Astrocyte (in vitro differentiated cells and primary cell): ENCODE results near the gene ASTN1. TPM values are rescaled to one million over a fixed set of nuclear protein-coding genes. Genes with fewer than 3 reads are reported as not detected.

Source experiments
- DNase-seq: peaks from one replicate; pipeline ENCODE4 v3.0.0-alpha.2; 2010; ENCODE audit warnings: low read depth
- FAIRE-seq: peaks from 2 replicates; lab custom pipeline; 2011; peaks lifted over from hg19 to GRCh38; lab: Jason Lieb, UNC
- H2AFZ ChIP-seq: 2 replicates; pipeline ENCODE4 v1.6.0; 2012; ENCODE audit warnings: low read depth, low read length, inconsistent platforms
- H3K27ac ChIP-seq: 2 replicates; pipeline ENCODE4 v1.5.1; 2011; ENCODE audit warnings: low read depth, low read length, inconsistent platforms
- H3K27me3 ChIP-seq: 2 replicates; pipeline ENCODE4 v1.6.0; 2011; ENCODE audit warnings: low read length, inconsistent platforms; ENCODE audit not compliant: insufficient read depth
- H3K36me3 ChIP-seq: 2 replicates; pipeline ENCODE4 v1.5.1; 2011; ENCODE audit warnings: low read length, inconsistent platforms; ENCODE audit not compliant: insufficient read depth
- H3K4me1 ChIP-seq: 2 replicates; pipeline ENCODE4 v1.5.1; 2011; ENCODE audit warnings: low read length, inconsistent platforms; ENCODE audit not compliant: insufficient read depth
- H3K4me2 ChIP-seq: 2 replicates; pipeline ENCODE4 v1.6.0; 2012; ENCODE audit warnings: low read length, inconsistent platforms
- H3K4me3 ChIP-seq: 2 replicates; pipeline ENCODE4 v1.5.1; 2011; ENCODE audit warnings: low read depth, mild to moderate bottlenecking, low read length, inconsistent platforms; ENCODE audit not compliant: insufficient read depth
- H3K79me2 ChIP-seq: 2 replicates; pipeline ENCODE4 v1.6.0; 2012; ENCODE audit warnings: mild to moderate bottlenecking, low read length, inconsistent platforms; ENCODE audit not compliant: insufficient read depth
- H3K9ac ChIP-seq: 2 replicates; pipeline ENCODE4 v1.6.0; 2012; ENCODE audit warnings: mild to moderate bottlenecking, low read length, inconsistent platforms
- H3K9me3 ChIP-seq: 2 replicates; pipeline ENCODE4 v1.5.1; 2012; ENCODE audit warnings: low read depth, mild to moderate bottlenecking, low read length, inconsistent platforms; ENCODE audit not compliant: insufficient read depth
- H4K20me1 ChIP-seq: 2 replicates; pipeline ENCODE4 v1.6.0; 2012; ENCODE audit warnings: low read length, inconsistent platforms; ENCODE audit not compliant: insufficient read depth
- H3K27ac Mint-ChIP-seq: one replicate; pipeline ENCODE4 v1.8.0; 2021; ENCODE audit warnings: mild to moderate bottlenecking, mixed read lengths; ENCODE audit not compliant: unreplicated experiment
- H3K27me3 Mint-ChIP-seq: one replicate; pipeline ENCODE4 v1.8.0; 2021; ENCODE audit warnings: low read depth, mixed read lengths; ENCODE audit not compliant: unreplicated experiment
- H3K36me3 Mint-ChIP-seq: one replicate; pipeline ENCODE4 v1.8.0; 2021; ENCODE audit warnings: low read depth, mixed read lengths; ENCODE audit not compliant: unreplicated experiment
- H3K4me1 Mint-ChIP-seq: one replicate; pipeline ENCODE4 v1.8.0; 2021; ENCODE audit warnings: low read depth, mixed read lengths; ENCODE audit not compliant: unreplicated experiment
- H3K4me3 Mint-ChIP-seq: one replicate; pipeline ENCODE4 v1.8.0; 2021; ENCODE audit warnings: mild to moderate bottlenecking, moderate library complexity, mixed read lengths; ENCODE audit not compliant: unreplicated experiment
- H3K9me3 Mint-ChIP-seq: one replicate; pipeline ENCODE4 v1.8.0; 2021; ENCODE audit warnings: mild to moderate bottlenecking, mixed read lengths; ENCODE audit not compliant: unreplicated experiment
- EZH2 ChIP-seq: IDR thresholded peaks from 2 replicates; pipeline ENCODE4 v1.6.1; 2012; ENCODE audit warnings: mild to moderate bottlenecking, low read length, inconsistent platforms; ENCODE audit not compliant: insufficient read depth
- total RNA-seq: library from RNA; stranded (reverse); gene quantifications from 2 replicates; pipeline ENCODE4 v1.2.1, GENCODE V29; 2021
- TF ChIP-seq, protein P1 (sequence below): IDR thresholded peaks from 2 replicates; pipeline ENCODE4 v1.5.1; 2011; ENCODE audit warnings: low read depth, mild to moderate bottlenecking, inconsistent platforms, low read length, moderate library complexity; ENCODE audit not compliant: insufficient read depth

The ASTN1 gene
- total RNA-seq, 1 donor from 2014 or later: 0.50 TPM

DNA sequence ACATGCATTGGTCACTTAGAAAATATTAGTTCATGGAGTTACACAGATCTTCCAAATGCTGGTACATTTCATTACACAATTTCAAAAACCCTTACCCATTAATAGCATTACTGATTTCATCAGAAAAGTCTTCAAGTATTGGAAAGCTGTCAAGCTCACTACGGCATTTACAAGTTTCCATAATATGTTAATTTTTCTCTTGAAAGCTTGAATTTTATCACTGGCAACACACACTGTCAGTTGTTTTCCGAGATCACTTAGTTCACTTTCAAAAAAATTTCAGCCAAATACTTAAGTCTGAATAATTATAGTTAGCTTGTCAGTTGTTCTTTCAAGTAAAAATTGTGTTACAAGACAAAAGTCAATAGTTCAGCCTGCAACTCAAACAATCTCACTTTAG is 18.0 kb downstream of the ASTN1 start:
- H3K36me3 Mint-ChIP-seq: no peaks in the 10 kb centered on the region
- H3K4me2 ChIP-seq: no peak overlapping the region
- no peaks in the 10 kb centered on the region for H3K9me3 Mint-ChIP-seq
- H3K27ac Mint-ChIP-seq: no peak overlapping the region
- TF ChIP-seq, protein P1, sequence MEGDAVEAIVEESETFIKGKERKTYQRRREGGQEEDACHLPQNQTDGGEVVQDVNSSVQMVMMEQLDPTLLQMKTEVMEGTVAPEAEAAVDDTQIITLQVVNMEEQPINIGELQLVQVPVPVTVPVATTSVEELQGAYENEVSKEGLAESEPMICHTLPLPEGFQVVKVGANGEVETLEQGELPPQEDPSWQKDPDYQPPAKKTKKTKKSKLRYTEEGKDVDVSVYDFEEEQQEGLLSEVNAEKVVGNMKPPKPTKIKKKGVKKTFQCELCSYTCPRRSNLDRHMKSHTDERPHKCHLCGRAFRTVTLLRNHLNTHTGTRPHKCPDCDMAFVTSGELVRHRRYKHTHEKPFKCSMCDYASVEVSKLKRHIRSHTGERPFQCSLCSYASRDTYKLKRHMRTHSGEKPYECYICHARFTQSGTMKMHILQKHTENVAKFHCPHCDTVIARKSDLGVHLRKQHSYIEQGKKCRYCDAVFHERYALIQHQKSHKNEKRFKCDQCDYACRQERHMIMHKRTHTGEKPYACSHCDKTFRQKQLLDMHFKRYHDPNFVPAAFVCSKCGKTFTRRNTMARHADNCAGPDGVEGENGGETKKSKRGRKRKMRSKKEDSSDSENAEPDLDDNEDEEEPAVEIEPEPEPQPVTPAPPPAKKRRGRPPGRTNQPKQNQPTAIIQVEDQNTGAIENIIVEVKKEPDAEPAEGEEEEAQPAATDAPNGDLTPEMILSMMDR: no peak
- TF ChIP-seq EZH2: no peak
- no peak overlapping the region for H3K27ac ChIP-seq
- no peaks in the 10 kb centered on the region for H3K27me3 ChIP-seq
- no peak overlapping the region for H3K4me3 ChIP-seq
- no peaks in the 10 kb centered on the region for H3K27me3 Mint-ChIP-seq
- no peaks in the 10 kb centered on the region for H3K36me3 ChIP-seq
- no peaks in the 10 kb centered on the region for H4K20me1 ChIP-seq
- peaks cover 3% of the 10 kb centered on the region for H3K4me1 Mint-ChIP-seq
- no peak overlapping the region for H2AFZ ChIP-seq
- H3K9me3 ChIP-seq: no peaks in the 10 kb centered on the region
- no peak overlapping the region for H3K9ac ChIP-seq
- no peaks in the 10 kb centered on the region for H3K79me2 ChIP-seq
- no peaks in the 10 kb centered on the region for H3K4me1 ChIP-seq
- FAIRE-seq: no peak
- no peak for DNase-seq
- no peak overlapping the region for H3K4me3 Mint-ChIP-seq

DNA sequence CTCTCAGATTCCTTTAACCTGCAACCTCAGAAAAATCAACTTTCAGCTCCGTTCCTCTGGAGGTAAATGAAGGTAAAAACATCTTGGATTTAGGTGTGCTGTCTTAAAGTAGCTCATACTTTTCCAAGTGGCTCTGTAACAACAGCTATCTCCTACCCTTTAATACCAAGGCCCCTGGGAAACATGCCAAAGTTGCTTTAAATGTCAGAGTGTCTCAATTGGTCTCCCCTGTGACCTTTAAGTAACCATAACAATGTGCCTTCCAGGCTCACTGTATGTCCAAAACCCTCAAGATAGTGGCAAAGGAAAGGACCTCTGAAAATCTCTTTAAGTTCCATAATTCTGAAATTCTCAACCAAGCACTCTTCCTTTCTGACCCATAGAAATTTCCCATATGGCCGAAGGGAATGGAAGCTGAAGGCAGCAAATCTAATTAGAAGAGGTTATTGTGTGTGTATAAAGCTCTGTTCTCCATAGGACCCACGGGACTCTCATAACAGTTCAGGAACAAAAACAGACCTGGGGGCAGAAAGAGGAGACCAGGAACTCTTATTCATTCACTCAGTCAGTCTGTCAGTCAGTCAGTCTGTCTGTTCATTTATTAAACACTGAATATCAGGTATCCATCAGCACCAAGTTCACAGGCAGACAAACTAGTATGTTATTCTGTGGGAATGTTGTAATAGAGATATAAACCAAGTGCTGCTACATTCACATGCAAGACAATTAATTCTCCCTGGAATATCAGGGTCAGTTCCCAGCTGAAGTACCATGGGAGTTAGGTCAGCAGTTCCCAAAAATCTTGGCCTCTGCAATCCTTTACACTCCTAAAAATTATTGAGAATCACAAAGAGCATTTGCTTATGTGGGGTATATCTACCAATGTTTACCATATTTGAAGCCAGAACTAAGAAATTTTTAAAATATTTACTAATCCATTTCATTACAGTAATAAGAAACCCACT is 19.1 kb downstream of the ASTN1 start:
- H3K4me3 ChIP-seq: no peak overlapping the region
- no peaks in the 10 kb centered on the region for H3K4me1 ChIP-seq
- H3K4me2 ChIP-seq: no peak overlapping the region
- H3K27ac ChIP-seq: no peak overlapping the region
- DNase-seq (no peak), FAIRE-seq (no peak)
- Mint-ChIP-seq H3K27ac (no peak overlapping the region), H3K4me3 (no peak overlapping the region), H3K4me1 (peaks cover 3% of the 10 kb centered on the region), H3K9me3 (no peaks in the 10 kb centered on the region), H3K27me3 (no peaks in the 10 kb centered on the region), H3K36me3 (no peaks in the 10 kb centered on the region)
- H3K9ac ChIP-seq: no peak overlapping the region
- no peaks in the 10 kb centered on the region for H3K27me3 ChIP-seq
- no peaks in the 10 kb centered on the region for H4K20me1 ChIP-seq
- no peak overlapping the region for H2AFZ ChIP-seq
- H3K36me3 ChIP-seq: no peaks in the 10 kb centered on the region
- no peaks in the 10 kb centered on the region for H3K9me3 ChIP-seq
- TF ChIP-seq, protein P1: no peak
- TF ChIP-seq EZH2: no peak
- H3K79me2 ChIP-seq: no peaks in the 10 kb centered on the region

DNA sequence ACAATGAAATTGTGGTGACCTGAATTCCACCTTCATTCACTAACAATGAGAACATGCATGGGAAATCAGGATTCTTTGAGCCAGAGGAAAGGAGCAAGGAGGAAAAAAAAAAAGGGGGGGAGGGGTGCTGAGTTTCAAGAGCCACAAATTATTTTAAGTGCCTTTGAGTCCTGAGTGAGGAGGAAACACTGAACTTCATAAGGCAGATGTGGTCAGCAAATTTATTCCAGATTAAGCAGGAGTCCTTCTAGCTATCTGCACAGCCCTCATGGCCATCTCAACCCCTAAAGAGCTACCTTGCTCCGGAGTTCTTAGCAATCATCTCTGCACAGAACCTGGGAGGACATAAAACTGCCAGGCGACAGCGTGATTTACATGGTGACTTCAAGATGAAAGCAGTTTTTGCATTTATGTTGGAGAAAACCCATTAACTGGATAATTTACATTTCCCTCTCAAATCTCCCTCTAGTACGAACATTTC is 21.7 kb downstream of the ASTN1 start:
- no peak overlapping the region for H3K4me2 ChIP-seq
- Mint-ChIP-seq H3K27ac (no peak overlapping the region), H3K4me1 (peaks cover 3% of the 10 kb centered on the region), H3K27me3 (no peaks in the 10 kb centered on the region), H3K4me3 (no peak overlapping the region), H3K36me3 (no peaks in the 10 kb centered on the region), H3K9me3 (no peaks in the 10 kb centered on the region)
- no peaks in the 10 kb centered on the region for H3K79me2 ChIP-seq
- FAIRE-seq (no peak), DNase-seq (no peak)
- H3K4me3 ChIP-seq: no peak overlapping the region
- no peak overlapping the region for H3K9ac ChIP-seq
- no peaks in the 10 kb centered on the region for H3K4me1 ChIP-seq
- no peaks in the 10 kb centered on the region for H4K20me1 ChIP-seq
- TF ChIP-seq EZH2: no peak
- TF ChIP-seq, protein P1: no peak
- no peak overlapping the region for H2AFZ ChIP-seq
- no peak overlapping the region for H3K27ac ChIP-seq
- H3K9me3 ChIP-seq: no peaks in the 10 kb centered on the region
- no peaks in the 10 kb centered on the region for H3K36me3 ChIP-seq
- no peaks in the 10 kb centered on the region for H3K27me3 ChIP-seq
